Peyer's patch (tissue), 4 donors: Measurements from ENCODE around the gene TMEM94. TPM values are rescaled to one million over a fixed set of nuclear protein-coding genes. Genes with fewer than 3 reads are reported as not detected.
"Not testable (repeated sequence)": the region's sequence is repeated elsewhere in the genome, so short reads cannot be mapped to it uniquely, and the experiment has no call there.

Experiments
- DNase-seq, 3 donors: peaks; one replicate each; pipeline ENCODE4 v3.0.0-alpha.2; 2017 to 2019
- H3K27ac ChIP-seq, 4 donors: fragments of 200-600 bp; sonication (generic); one replicate each; pipeline ENCODE4 v1.5.1; 2016 to 2019
- H3K27me3 ChIP-seq, 2 donors: fragments of 200-600 bp; sonication (generic); one replicate each; pipeline ENCODE4 v1.5.1; 2019
- H3K36me3 ChIP-seq, 3 donors: fragments of 200-600 bp; sonication (generic); one replicate each; pipeline ENCODE4 v1.5.1; 2016 to 2019
- H3K4me1 ChIP-seq, 4 donors: fragments of 200-600 bp; sonication (generic); one replicate each; pipeline ENCODE4 v1.5.1; 2016 to 2019
- H3K4me3 ChIP-seq, 4 donors: fragments of 200-600 bp; sonication (generic); 1 replicate in 3 of 4; 2 replicates in 1 of 4; pipeline ENCODE4 v1.5.1; 2016 to 2019; ENCODE audit warnings: mild to moderate bottlenecking in 1 of 4
- H3K9me3 ChIP-seq, 4 donors: fragments of 200-600 bp; sonication (generic); one replicate each; pipeline ENCODE4 v1.5.1; 2016 to 2019; ENCODE audit warnings: mild to moderate bottlenecking in 1 of 4
- POLR2A ChIP-seq, 2 donors: fragments of 450-650 bp; IDR thresholded peaks; one replicate each; pipeline ENCODE4 v1.5.1; 2017; ENCODE audit warnings: antibody characterized with exemption in 2 of 2, mild to moderate bottlenecking in 2 of 2, moderate library complexity in 2 of 2
- total RNA-seq, 4 donors: library from RNA; depleted of rRNA; stranded (reverse); fragments of >200 nt; gene quantifications; one replicate each; pipeline ENCODE4 v1.1.0, GENCODE V29; 2016
- TF ChIP-seq, protein P1 (sequence below), 6 experiments: fragments of 450-650 bp in 4 of 6; fragments of 200-600 bp in 2 of 6; sonication (generic) in 1 of 6; IDR thresholded peaks; one replicate each; pipeline ENCODE4 v1.5.1; 2017 to 2019; ENCODE audit warnings: antibody characterized with exemption in 6 of 6, mild to moderate bottlenecking in 3 of 6, moderate library complexity in 1 of 6

TMEM94 gene
- total RNA-seq, 4 donors from 2014 or later = 114 to 340 (median 178) TPM

DNA sequence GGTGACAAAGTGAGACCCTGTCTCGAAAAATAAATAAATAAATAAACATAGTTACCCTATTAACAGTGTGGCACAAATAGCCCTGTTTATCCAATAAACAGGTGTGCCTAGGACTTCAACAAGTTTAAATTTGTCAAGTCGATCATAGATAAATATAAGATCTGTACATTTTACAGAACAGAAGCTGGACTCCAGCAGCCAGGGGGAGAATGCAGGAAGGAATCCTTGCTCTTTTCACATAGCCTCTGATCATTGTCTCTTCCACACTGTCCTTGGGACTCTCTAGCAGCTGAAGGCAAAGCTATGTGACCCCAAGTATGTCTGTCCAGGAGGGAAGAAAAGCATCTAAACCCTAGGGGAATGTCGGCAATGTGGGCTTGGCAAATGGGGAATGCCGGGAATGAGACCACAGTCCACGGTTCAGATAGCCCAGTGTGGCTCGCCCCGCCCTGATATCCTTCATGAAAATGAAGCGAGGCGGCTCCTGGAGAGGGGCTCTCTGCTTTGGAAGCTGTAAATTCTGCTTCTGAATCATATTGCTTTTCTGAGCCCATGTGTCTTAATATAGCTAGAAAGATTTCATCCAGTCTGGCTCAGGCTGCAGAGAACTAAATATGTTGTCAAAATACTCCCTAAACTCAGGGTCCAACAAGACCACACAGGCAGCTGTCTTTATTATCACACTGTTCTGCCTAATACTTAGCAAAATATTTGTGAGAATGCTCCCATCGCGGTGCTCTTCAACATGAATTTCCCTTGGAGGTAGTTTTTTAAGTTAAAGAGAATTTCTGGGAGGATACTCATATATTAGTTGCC, 26.1 kb upstream of the TMEM94 start:
- no peaks in the 10 kb centered on the region for H3K27me3 ChIP-seq
- DNase-seq = peak in 2 of 3 donors; percentile 59 to 61
- TF ChIP-seq, protein P1, sequence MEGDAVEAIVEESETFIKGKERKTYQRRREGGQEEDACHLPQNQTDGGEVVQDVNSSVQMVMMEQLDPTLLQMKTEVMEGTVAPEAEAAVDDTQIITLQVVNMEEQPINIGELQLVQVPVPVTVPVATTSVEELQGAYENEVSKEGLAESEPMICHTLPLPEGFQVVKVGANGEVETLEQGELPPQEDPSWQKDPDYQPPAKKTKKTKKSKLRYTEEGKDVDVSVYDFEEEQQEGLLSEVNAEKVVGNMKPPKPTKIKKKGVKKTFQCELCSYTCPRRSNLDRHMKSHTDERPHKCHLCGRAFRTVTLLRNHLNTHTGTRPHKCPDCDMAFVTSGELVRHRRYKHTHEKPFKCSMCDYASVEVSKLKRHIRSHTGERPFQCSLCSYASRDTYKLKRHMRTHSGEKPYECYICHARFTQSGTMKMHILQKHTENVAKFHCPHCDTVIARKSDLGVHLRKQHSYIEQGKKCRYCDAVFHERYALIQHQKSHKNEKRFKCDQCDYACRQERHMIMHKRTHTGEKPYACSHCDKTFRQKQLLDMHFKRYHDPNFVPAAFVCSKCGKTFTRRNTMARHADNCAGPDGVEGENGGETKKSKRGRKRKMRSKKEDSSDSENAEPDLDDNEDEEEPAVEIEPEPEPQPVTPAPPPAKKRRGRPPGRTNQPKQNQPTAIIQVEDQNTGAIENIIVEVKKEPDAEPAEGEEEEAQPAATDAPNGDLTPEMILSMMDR (IDR thresholded peaks at IDR 0.05) = peak in 2 of 6 experiments; percentile 35 to 44
- TF ChIP-seq POLR2A (IDR thresholded peaks at IDR 0.05) = no peak
- H3K9me3 ChIP-seq = no peaks in the 10 kb centered on the region
- H3K4me3 ChIP-seq = no peak overlapping the region
- peaks cover 0 to 14% (median 0%) of the 10 kb centered on the region in 4 donors for H3K4me1 ChIP-seq
- H3K27ac ChIP-seq = peak overlapping the region in 2 of 4 donors; percentile 21 to 57
- H3K36me3 ChIP-seq = no peaks in the 10 kb centered on the region

DNA sequence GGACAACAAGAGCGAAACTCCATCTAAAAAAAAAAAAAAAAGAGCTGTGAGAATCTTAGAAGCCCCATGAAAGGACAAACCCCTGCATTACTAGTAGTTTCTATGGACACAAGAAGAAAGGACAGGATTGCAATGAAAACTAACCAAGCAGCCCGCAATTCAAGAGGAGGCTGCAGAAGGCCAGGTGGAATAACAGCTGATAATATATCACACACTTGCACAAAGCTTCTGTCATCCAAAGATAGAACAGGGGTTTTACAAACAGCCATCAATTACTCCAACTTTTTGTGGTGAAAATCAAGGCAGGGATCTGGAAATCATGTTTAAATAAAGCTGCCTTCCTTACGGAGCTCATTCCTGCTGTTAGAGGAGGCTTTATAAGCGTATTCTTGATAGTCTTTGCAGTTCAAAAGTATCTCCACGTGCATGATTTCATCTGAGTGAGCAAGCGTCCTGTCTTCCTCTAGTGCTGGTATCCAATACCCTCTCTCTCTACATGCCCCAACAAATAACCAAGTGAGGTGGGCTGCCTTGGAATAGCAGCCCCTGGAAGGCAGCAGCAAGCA, 23.1 kb upstream of the TMEM94 start:
- Histone ChIP-seq H3K36me3 (no peaks in the 10 kb centered on the region), H3K9me3 (no peaks in the 10 kb centered on the region), H3K4me1 (peaks cover 0 to 19% (median 0%) of the 10 kb centered on the region in 4 donors), H3K27me3 (no peaks in the 10 kb centered on the region), H3K4me3 (no peak overlapping the region), H3K27ac (no peak overlapping the region)
- TF ChIP-seq, protein P1 (IDR thresholded peaks at IDR 0.05) = no peak
- TF ChIP-seq POLR2A (IDR thresholded peaks at IDR 0.05) = no peak
- no peak for DNase-seq

DNA sequence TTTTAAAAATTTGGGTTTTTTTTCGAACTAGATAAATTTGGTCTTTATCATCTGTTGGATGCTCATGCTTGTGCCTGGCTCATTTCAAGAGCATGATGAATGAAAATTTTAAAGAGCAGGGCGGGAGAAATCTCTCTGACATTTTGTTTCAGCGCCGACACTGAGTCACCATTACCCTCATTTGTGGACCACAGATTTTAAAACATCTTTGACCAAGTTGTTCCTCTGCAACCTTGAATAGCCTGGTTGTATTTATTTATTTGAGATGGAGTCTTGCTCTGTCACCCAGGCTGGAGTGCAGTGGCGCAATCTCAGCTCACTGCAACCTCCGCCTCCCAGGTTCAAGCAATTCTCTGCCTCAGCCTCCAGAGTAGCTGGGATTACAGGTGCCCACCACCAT, 22.0 kb upstream of the TMEM94 start:
- not testable (repeated sequence) for DNase-seq, H3K27ac ChIP-seq, H3K9me3 ChIP-seq, H3K27me3 ChIP-seq, H3K4me3 ChIP-seq, H3K36me3 ChIP-seq
- H3K4me1 ChIP-seq = peaks cover 0 to 19% (median 0%) of the 10 kb centered on the region in 4 donors

DNA sequence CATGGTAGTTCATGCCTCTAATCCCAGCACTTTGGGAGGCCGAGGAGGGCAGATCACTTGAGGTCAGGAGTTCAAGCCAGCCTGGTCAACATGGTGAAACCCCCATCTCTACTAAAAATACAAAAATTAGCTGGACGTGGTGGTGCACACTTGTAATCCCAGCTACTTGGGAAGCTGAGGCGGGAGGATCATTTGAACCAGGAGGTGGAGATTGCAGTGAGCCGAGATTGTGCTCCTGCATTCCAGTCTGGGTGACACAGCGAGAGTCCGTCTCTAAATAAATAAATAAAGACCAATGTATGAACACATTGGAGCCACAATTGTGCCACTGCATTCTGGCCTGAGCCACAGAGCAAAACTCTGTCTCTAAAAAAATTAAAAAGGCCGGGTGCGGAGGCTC, 19.0 kb upstream of the TMEM94 start:
- H3K9me3 ChIP-seq, H3K36me3 ChIP-seq, H3K27me3 ChIP-seq, DNase-seq, H3K27ac ChIP-seq, H3K4me3 ChIP-seq: not testable (repeated sequence)
- H3K4me1 ChIP-seq = peaks cover 0 to 12% (median 0%) of the 10 kb centered on the region in 4 donors

DNA sequence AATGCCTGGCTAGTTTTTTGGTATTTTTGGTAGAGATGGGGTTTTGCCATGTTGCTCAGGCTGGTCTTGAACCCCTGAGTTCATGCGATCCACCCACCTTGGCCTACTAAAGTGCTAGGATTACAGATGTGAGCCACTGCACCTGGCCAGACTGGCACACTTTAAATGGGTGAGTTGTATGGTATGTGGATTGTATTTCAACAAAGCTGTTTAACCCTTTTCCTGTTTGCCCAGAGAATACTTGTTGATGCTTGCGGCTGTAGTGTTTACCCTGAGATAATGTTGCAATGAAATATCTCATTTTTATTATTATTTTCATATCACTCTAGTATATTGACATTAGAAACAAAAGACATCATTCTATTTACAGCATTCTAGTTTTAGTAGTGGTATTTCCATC, 17.1 kb upstream of the TMEM94 start:
- no peak for DNase-seq
- no peaks in the 10 kb centered on the region for H3K9me3 ChIP-seq
- no peak overlapping the region for H3K27ac ChIP-seq
- no peak overlapping the region for H3K4me3 ChIP-seq
- TF ChIP-seq, protein P1 (IDR thresholded peaks at IDR 0.05) = no peak
- no peak for TF ChIP-seq POLR2A (IDR thresholded peaks at IDR 0.05)
- H3K4me1 ChIP-seq = peaks cover 0 to 12% (median 0%) of the 10 kb centered on the region in 4 donors
- no peaks in the 10 kb centered on the region for H3K27me3 ChIP-seq
- H3K36me3 ChIP-seq = no peaks in the 10 kb centered on the region

DNA sequence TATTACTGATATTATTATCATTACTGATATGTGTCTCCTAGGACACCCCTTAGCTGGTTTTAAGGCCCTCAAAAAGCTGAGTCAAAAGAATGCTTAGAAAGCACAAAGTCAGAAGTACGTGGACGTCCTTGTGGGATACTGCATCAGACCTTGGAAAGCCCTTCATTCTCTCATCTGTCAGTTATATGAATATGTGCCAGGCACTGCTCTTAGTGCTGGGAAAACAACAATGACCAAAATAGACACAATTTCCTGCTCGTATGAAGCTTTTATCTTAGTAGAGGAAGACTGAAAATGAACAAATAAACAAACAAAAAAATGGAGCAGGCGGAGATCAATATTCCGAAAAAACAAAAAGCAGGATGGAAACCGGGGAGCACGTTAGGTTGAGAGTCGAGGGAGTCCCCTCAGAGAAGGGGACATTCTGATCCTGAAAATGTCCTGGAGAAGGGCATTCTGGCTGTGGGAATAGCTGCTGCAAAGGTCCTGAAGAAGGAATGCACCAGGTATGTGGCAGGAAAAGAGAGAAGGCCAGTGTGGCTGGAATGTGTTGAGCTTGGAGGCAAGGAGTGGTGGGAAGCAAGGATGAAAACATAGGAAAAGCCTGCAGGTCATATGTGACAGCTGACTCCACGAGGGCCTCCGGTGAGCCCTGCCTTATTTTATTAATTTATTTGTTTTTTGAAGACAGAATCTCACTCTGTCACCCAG, 15.5 kb upstream of the TMEM94 start:
- Histone ChIP-seq H3K27me3 (no peaks in the 10 kb centered on the region), H3K4me1 (peaks cover 0 to 5% (median 0%) of the 10 kb centered on the region in 4 donors), H3K27ac (no peak overlapping the region), H3K9me3 (no peaks in the 10 kb centered on the region), H3K36me3 (no peaks in the 10 kb centered on the region), H3K4me3 (no peak overlapping the region)
- no peak for DNase-seq
- TF ChIP-seq, protein P1 (IDR thresholded peaks at IDR 0.05) = no peak
- no peak for TF ChIP-seq POLR2A (IDR thresholded peaks at IDR 0.05)
